Right cardiac atrium (tissue), 5 donors: ENCODE measurements around the gene PUSL1. TPM values are rescaled to one million over a fixed set of nuclear protein-coding genes. Genes with fewer than 3 reads are reported as not detected.

ENCODE experiments used
- ATAC-seq, 2 donors: fragments of 200-7000 bp; cut with Tn5 transposase; one replicate each; pipeline versions ENCODE4 v1.8.0 to v1.9.1; 2020; ENCODE audit warnings: moderate library complexity in 2 of 2, mild to moderate bottlenecking in 1 of 2
- DNase-seq, 3 donors: peaks; one replicate each; pipeline ENCODE4 v3.0.0-alpha.2; 2020
- H3K27ac ChIP-seq: one replicate; pipeline ENCODE4 v1.5.1; 2013; ENCODE audit warnings: mild to moderate bottlenecking, low read length, control low read depth, moderate library complexity
- H3K27me3 ChIP-seq: one replicate; pipeline ENCODE4 v1.6.1; 2013; ENCODE audit not compliant: control insufficient read depth, insufficient read depth
- H3K4me1 ChIP-seq: one replicate; pipeline ENCODE4 v1.6.1; 2013; ENCODE audit warnings: low read length; ENCODE audit not compliant: control insufficient read depth, insufficient read depth
- H3K4me3 ChIP-seq: one replicate; pipeline ENCODE4 v1.5.1; 2013; ENCODE audit warnings: low read length, control low read depth
- H3K9me3 ChIP-seq: one replicate; pipeline ENCODE4 v1.6.1; 2013; ENCODE audit warnings: low read length; ENCODE audit not compliant: control insufficient read depth
- WGBS: extraction: QIAGEN DNeasy Blood & Tissue Kit; methylation state at CpG from one replicate; pipeline ENCODE4 v1.1.7; 2013; 5-methylcytosine and 5-hydroxymethylcytosine counted together
- intact Hi-C, 4 donors: fragments of 100-400 bp; cut with DNase I; formaldehyde crosslinking; loops; one replicate each; pipeline versions ENCODE4 v1.11.0 to v1.14.0; 2022 to 2023
- polyA plus RNA-seq: library from polyadenylated mRNA; stranded (reverse); fragments of 200-250 nt; gene quantifications from one replicate; pipeline ENCODE4 v1.2.3, GENCODE V29; 2013
- total RNA-seq, 4 donors: library from RNA; stranded (reverse); fragmentation: NEBNext Ultra II Directional; extraction: Animal tissue kit (Norgen Biotek cat#: 25700); gene quantifications; one replicate each; pipeline ENCODE4 v1.2.1, GENCODE V29; 2021
- donor health status: healthy with polysubstance abuse.
- donor health status: DM: no; HTN: yes; CAD: no.
- donor health status: DM: no; HTN: no; CAD: no.
- donor health status: DM: no; HTN: yes; CAD: no; lungs with severe emphysema.
- donor health status: DM: yes; HTN: yes; CAD: no.

The PUSL1 gene
- total and polyA plus RNA-seq, 5 donors, result 11.3 to 14.1 (median 13.1) TPM

GRCh38 chr1:1305300-1306069 lies 2.9 kb upstream of the PUSL1 start:
- ATAC-seq (peak; percentile 21 to 57), DNase-seq (peak; percentile 83 to 90 (median 90))
- Histone ChIP-seq H3K27me3 (no peaks in the 10 kb centered on the region), H3K27ac (no peak overlapping the region), H3K4me3 (peak overlapping the region; percentile 0), H3K4me1 (peaks cover 5% of the 10 kb centered on the region), H3K9me3 (no peaks in the 10 kb centered on the region)
- 24% methylated on average over 25 of the region's 25 CpGs for WGBS
- intact Hi-C loops, result no loop called here

- Histone ChIP-seq H3K27ac (no peak overlapping the region), H3K9me3 (no peaks in the 10 kb centered on the region), H3K4me1 (peaks cover 5% of the 10 kb centered on the region), H3K27me3 (no peaks in the 10 kb centered on the region), H3K4me3 (no peak overlapping the region)
- DNase-seq (no peak), ATAC-seq (no peak)
- intact Hi-C loops, result no loop called here
- 24% methylated on average over 11 of the region's 11 CpGs for WGBS
Measured at GRCh38 chr1:1306070-1306660, 2.2 kb upstream of the PUSL1 start.

- Histone ChIP-seq H3K27me3 (no peaks in the 10 kb centered on the region), H3K4me3 (peak overlapping the region; percentile 65), H3K4me1 (peaks cover 5% of the 10 kb centered on the region), H3K27ac (no peak overlapping the region), H3K9me3 (no peaks in the 10 kb centered on the region)
- intact Hi-C loops, result no loop called here
- DNase-seq (no peak), ATAC-seq (no peak)
- 32% methylated on average over 27 of the region's 27 CpGs for WGBS
Measured at GRCh38 chr1:1306661-1307260, 1.6 kb upstream of the PUSL1 start.

- H3K9me3 ChIP-seq, result no peaks in the 10 kb centered on the region
- peaks cover 5% of the 10 kb centered on the region for H3K4me1 ChIP-seq
- peak overlapping the region; percentile 74 for H3K27ac ChIP-seq
- WGBS, result under 1% methylated on average over 83 of the region's 83 CpGs
- intact Hi-C loops, result no loop called here
- DNase-seq (peak; percentile 74 to 88 (median 85)), ATAC-seq (peak; percentile 0 to 3)
- H3K4me3 ChIP-seq, result peak overlapping the region; percentile 65
- no peaks in the 10 kb centered on the region for H3K27me3 ChIP-seq
Measured at GRCh38 chr1:1307261-1307922, 1.0 kb upstream of the PUSL1 start.

- Histone ChIP-seq H3K9me3 (no peaks in the 10 kb centered on the region), H3K4me1 (peaks cover 5% of the 10 kb centered on the region), H3K27ac (peak overlapping the region; percentile 80), H3K4me3 (peak overlapping the region; percentile 72), H3K27me3 (no peaks in the 10 kb centered on the region)
- DNase-seq, result no peak
- WGBS, result under 1% methylated on average over 66 of the region's 66 CpGs
- intact Hi-C loops, result no loop called here
- ATAC-seq, result peak in 1 of 2 donors; percentile 0
Measured at GRCh38 chr1:1308756-1309250, 406 bp downstream of the PUSL1 start.

- H3K9me3 ChIP-seq, result no peaks in the 10 kb centered on the region
- H3K4me1 ChIP-seq, result peaks cover 5% of the 10 kb centered on the region
- H3K4me3 ChIP-seq, result peak overlapping the region; percentile 72
- no peak overlapping the region for H3K27ac ChIP-seq
- no peaks in the 10 kb centered on the region for H3K27me3 ChIP-seq
- intact Hi-C loops, result no loop called here
- WGBS, result 34% methylated on average over 57 of the region's 57 CpGs
- ATAC-seq (no peak), DNase-seq (peak in 1 of 3 donors; percentile 58)
Measured at GRCh38 chr1:1309251-1310108, 1.1 kb downstream of the PUSL1 start.

GRCh38 chr1:1310109-1310385 lies 1.6 kb downstream of the PUSL1 start:
- DNase-seq (no peak), ATAC-seq (no peak)
- 81% methylated on average over 3 of the region's 3 CpGs for WGBS
- Histone ChIP-seq H3K27ac (no peak overlapping the region), H3K4me3 (no peak overlapping the region), H3K4me1 (peaks cover 5% of the 10 kb centered on the region), H3K27me3 (no peaks in the 10 kb centered on the region), H3K9me3 (no peaks in the 10 kb centered on the region)
- intact Hi-C loops, result no loop called here

- 87% methylated on average over 21 of the region's 21 CpGs for WGBS
- intact Hi-C loops, result no loop called here
- H3K9me3 ChIP-seq, result no peaks in the 10 kb centered on the region
Measured at GRCh38 chr1:1310476-1311053, 2.2 kb downstream of the PUSL1 start.

GRCh38 chr1:1311107-1312104 lies 3.0 kb downstream of the PUSL1 start:
- intact Hi-C loops, result no loop called here
- Histone ChIP-seq H3K9me3 (no peaks in the 10 kb centered on the region), H3K4me1 (peaks cover 5% of the 10 kb centered on the region), H3K4me3 (no peak overlapping the region), H3K27ac (no peak overlapping the region), H3K27me3 (no peaks in the 10 kb centered on the region)
- WGBS, result 88% methylated on average over 22 of the region's 22 CpGs
- no peak for DNase-seq
- no peak for ATAC-seq

More at GRCh38 chr1:1310476-1311053, 2.2 kb downstream of the PUSL1 start:
- no peak overlapping the region for H3K27ac ChIP-seq
- peaks cover 5% of the 10 kb centered on the region for H3K4me1 ChIP-seq
- H3K27me3 ChIP-seq, result no peaks in the 10 kb centered on the region
- ATAC-seq (no peak), DNase-seq (no peak)
- no peak overlapping the region for H3K4me3 ChIP-seq
